Osteocyte (in vitro differentiated cells): ENCODE results near the gene XRCC3. TPM values are rescaled to one million over a fixed set of nuclear protein-coding genes. Genes with fewer than 3 reads are reported as not detected.

ENCODE experiments used
- DNase-seq: peaks from one replicate; pipeline ENCODE4 v3.0.0; 2021; ENCODE audit warnings: mixed read lengths; ENCODE audit not compliant: unreplicated experiment; ENCODE audit errors: extremely low spot score
- H3K27ac Mint-ChIP-seq: one replicate; pipeline ENCODE4 v1.8.0; 2021; ENCODE audit warnings: mild to moderate bottlenecking, mixed read lengths; ENCODE audit not compliant: unreplicated experiment
- H3K27me3 Mint-ChIP-seq: one replicate; pipeline ENCODE4 v1.8.0; 2021; ENCODE audit warnings: mixed read lengths; ENCODE audit not compliant: unreplicated experiment
- H3K36me3 Mint-ChIP-seq: one replicate; pipeline ENCODE4 v1.8.0; 2021; ENCODE audit warnings: mixed read lengths; ENCODE audit not compliant: unreplicated experiment
- H3K4me1 Mint-ChIP-seq: one replicate; pipeline ENCODE4 v1.8.0; 2021; ENCODE audit warnings: mixed read lengths; ENCODE audit not compliant: unreplicated experiment
- H3K4me3 Mint-ChIP-seq: one replicate; pipeline ENCODE4 v1.8.0; 2021; ENCODE audit warnings: mild to moderate bottlenecking, moderate library complexity, mixed read lengths; ENCODE audit not compliant: unreplicated experiment
- H3K9me3 Mint-ChIP-seq: one replicate; pipeline ENCODE4 v1.8.0; 2021; ENCODE audit warnings: mixed read lengths; ENCODE audit not compliant: unreplicated experiment
- total RNA-seq: library from RNA; stranded (reverse); gene quantifications from 2 replicates; pipeline ENCODE4 v1.2.1, GENCODE V29; 2021
- TF ChIP-seq, protein P1 (sequence below): fragments of 200-600 bp; sonication (generic); IDR thresholded peaks from 2 replicates; pipeline ENCODE4 v1.5.0; 2021; ENCODE audit warnings: antibody characterized with exemption, mild to moderate bottlenecking, moderate library complexity

XRCC3 gene
- total RNA-seq, 1 donor from 2014 or later, result 7.5 TPM

DNA sequence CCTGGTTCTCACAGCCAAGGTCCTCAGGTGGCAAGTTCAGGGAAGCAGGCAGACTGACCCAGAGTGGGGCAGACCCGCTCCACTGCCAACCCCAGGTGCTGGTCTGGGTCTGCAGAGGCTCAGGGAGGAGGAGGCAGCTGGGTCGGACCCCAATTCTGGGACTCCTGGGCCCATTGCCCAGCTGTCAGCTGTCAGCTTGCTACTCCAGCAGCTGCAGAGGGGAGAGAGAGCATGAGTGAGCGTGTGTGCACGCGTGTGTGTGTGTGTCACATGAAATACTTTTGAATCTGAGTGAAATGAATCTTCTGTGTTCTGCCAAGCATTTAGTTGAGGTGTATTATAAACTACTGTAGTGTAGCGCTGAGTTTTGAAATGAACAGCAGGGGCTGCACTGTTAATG is 30.8 kb downstream of the XRCC3 start:
- TF ChIP-seq, protein P1, sequence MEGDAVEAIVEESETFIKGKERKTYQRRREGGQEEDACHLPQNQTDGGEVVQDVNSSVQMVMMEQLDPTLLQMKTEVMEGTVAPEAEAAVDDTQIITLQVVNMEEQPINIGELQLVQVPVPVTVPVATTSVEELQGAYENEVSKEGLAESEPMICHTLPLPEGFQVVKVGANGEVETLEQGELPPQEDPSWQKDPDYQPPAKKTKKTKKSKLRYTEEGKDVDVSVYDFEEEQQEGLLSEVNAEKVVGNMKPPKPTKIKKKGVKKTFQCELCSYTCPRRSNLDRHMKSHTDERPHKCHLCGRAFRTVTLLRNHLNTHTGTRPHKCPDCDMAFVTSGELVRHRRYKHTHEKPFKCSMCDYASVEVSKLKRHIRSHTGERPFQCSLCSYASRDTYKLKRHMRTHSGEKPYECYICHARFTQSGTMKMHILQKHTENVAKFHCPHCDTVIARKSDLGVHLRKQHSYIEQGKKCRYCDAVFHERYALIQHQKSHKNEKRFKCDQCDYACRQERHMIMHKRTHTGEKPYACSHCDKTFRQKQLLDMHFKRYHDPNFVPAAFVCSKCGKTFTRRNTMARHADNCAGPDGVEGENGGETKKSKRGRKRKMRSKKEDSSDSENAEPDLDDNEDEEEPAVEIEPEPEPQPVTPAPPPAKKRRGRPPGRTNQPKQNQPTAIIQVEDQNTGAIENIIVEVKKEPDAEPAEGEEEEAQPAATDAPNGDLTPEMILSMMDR, result no peak
- H3K36me3 Mint-ChIP-seq, result peaks cover 61% of the 10 kb centered on the region
- H3K27ac Mint-ChIP-seq, result no peak overlapping the region
- no peak for DNase-seq
- H3K4me1 Mint-ChIP-seq, result peaks cover 24% of the 10 kb centered on the region
- H3K9me3 Mint-ChIP-seq, result no peaks in the 10 kb centered on the region
- H3K27me3 Mint-ChIP-seq, result no peaks in the 10 kb centered on the region
- no peak overlapping the region for H3K4me3 Mint-ChIP-seq

DNA sequence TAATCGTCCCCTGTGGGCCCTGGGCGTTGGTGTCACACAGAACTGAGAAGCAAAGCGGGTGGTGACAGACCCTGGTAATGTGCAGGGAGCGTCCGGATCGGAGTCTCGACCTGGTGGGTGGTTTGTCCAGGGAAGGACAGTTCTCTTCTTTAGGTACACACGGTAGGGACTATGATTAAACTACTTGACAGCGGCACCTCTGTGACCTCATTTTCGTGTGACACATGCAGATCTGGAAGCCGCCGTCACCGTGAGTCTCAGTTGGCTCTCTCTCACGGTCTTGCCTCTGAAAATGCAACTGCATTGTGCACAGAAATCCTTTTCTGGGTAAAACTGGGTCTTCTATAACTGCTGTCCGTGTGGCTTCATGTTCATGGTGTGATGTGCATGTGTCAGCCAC is 32.1 kb downstream of the XRCC3 start:
- no peak overlapping the region for H3K4me3 Mint-ChIP-seq
- H3K4me1 Mint-ChIP-seq, result peaks cover 26% of the 10 kb centered on the region
- no peaks in the 10 kb centered on the region for H3K27me3 Mint-ChIP-seq
- H3K27ac Mint-ChIP-seq, result no peak overlapping the region
- H3K36me3 Mint-ChIP-seq, result peaks cover 60% of the 10 kb centered on the region
- TF ChIP-seq, protein P1, result no peak
- no peaks in the 10 kb centered on the region for H3K9me3 Mint-ChIP-seq
- no peak for DNase-seq

DNA sequence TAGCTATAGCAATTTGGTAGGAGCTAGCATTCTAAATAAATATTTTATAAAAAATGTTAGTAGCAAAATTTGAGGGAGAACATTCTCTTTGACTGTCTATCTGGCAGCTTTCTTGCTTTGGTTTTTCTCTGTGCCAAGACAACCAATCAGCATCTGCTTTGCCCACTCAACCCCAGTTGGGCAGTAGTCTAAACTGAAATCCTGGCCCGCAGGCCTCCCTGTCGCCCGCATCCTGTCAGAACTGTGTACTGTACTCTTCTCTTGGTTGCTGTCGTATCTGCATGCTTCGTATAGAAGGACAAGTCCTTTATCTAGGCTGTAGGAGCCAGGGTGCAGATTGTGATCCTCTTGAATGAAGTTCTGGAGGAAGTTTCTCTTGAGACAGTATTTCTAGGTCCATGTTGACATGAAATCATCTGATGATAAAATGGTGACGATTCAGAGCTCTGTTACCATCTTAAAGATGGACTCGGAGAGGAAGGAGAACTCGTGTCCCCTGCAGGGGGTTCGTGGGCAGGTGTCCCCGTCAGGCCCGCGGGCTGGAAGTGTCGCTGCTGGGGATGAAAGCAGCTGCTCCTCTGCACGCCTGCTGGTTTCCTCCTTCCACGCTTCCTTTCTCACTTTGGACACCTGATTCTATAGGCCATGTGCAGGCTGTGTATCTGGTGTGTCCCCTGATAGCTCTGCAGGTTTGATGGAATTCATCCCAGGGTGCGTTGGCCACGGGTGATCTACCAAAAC is 34.6 kb downstream of the XRCC3 start:
- no peak overlapping the region for H3K4me3 Mint-ChIP-seq
- no peak overlapping the region for H3K27ac Mint-ChIP-seq
- peaks cover 15% of the 10 kb centered on the region for H3K4me1 Mint-ChIP-seq
- DNase-seq, result no peak
- peaks cover 53% of the 10 kb centered on the region for H3K36me3 Mint-ChIP-seq
- TF ChIP-seq, protein P1, result no peak
- H3K27me3 Mint-ChIP-seq, result no peaks in the 10 kb centered on the region
- H3K9me3 Mint-ChIP-seq, result no peaks in the 10 kb centered on the region

DNA sequence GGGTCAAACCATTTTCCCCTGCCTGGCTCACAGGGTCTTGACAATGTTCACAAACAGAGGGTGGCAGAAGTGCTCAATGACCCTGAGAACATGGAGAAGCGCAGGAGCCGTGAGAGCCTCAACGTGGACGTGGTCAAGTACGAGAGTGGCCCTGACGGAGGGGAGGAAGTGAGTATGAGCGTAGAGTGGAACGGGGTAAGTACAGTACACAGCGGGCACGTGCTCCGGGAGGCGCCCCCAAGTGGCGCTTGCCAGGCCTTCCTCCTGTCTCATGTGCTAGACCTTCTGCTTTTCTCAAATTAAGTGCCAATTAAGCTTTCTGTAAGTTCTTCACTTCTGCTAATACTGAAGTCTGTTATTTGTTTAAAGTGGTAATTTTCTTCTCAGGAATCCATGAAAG is 35.9 kb downstream of the XRCC3 start:
- TF ChIP-seq, protein P1, result peak; percentile 57
- no peak for DNase-seq
- Mint-ChIP-seq H3K27me3 (no peaks in the 10 kb centered on the region), H3K4me1 (peaks cover 15% of the 10 kb centered on the region), H3K9me3 (no peaks in the 10 kb centered on the region), H3K36me3 (peaks cover 56% of the 10 kb centered on the region), H3K27ac (peak overlapping the region; percentile 56), H3K4me3 (no peak overlapping the region)

DNA sequence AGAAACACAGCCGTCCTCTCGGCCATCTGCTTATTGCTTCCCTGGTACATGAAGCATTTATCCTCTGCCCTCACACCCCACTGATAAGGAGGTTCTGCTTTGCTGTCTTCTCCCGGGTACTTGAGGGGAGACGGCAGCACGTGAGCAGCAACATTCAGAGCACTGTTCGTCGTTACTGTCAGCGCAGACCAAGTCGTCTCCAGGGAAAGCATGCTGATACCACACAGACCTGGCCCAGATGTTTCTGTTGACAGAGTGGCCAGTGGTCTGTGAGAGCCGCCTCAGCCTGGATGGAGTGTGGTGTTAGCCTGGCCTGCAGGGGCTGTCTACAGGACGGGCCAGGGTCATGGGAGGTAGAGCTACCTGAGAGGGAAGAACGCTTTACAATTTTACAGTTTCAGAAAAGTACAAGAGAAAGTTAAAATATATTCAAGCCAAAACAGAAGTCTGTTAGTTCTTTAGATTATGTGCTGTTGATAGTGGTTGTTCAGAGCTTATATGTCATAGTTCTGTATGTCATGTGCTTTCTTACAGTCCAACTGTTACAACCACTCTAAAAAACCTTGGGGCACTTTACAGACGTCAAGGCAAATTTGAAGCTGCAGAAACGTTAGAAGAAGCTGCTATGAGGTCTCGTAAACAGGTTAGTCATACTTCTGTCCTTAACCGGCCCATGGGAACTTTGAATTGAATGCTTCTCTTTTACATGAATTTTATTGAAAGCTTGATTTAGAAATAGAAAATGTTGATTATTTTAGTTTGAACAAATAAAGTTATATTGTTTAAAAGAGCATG is 38.2 kb downstream of the XRCC3 start:
- no peak overlapping the region for H3K27ac Mint-ChIP-seq
- no peak for DNase-seq

More for the DNA sequence above, 38.2 kb downstream of the XRCC3 start:
- H3K27me3 Mint-ChIP-seq, result no peaks in the 10 kb centered on the region
- no peaks in the 10 kb centered on the region for H3K9me3 Mint-ChIP-seq
- peaks cover 15% of the 10 kb centered on the region for H3K4me1 Mint-ChIP-seq
- H3K36me3 Mint-ChIP-seq, result peaks cover 55% of the 10 kb centered on the region
- H3K4me3 Mint-ChIP-seq, result no peak overlapping the region
- TF ChIP-seq, protein P1, result no peak
